Stimulated activated CD8-positive, alpha-beta memory T cell treated with anti-CD3 and anti-CD28 coated beads, Interleukin-15, amount 100 ng/mL, for 1 hour (primary cell): Measurements from ENCODE around the gene TMPRSS3.
"Not testable (repeated sequence)": the region's sequence is repeated elsewhere in the genome, so short reads cannot be mapped to it uniquely, and the experiment has no call there.

Source experiments
- DNase-seq: peaks from one replicate; pipeline ENCODE4 v3.0.0-alpha.2; 2020; ENCODE audit warnings: low read depth

TMPRSS3 gene

DNA sequence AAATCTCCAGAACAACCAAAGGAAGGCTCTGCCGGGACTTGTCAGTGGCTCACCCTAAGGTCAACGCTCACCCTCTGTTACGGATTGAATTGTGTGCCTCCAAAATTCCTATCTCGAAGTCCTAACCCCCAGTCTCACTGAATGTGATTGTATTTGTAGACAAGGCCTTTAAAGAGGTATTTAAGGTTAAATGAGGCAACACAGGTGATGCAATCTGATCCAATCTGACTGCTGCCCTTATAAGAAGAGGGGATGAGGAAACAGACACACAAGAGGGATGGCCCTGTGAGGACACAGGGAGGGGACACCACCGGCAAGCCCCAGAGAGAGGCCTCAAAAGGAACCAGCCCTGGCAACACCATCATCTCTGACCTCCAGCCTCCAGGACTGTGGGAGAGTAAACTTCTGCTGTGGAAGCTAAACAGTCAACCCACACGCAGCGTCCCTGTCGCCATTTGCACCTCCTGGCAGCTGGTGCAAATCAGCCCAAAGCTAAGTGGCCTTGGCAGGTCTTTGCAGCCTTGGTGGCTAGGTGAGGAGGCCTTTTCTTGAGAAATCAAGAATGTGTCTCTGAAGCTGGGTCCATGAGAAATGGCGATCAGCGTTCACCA lies 32.1 kb upstream of the TMPRSS3 start:
- DNase-seq: no peak

DNA sequence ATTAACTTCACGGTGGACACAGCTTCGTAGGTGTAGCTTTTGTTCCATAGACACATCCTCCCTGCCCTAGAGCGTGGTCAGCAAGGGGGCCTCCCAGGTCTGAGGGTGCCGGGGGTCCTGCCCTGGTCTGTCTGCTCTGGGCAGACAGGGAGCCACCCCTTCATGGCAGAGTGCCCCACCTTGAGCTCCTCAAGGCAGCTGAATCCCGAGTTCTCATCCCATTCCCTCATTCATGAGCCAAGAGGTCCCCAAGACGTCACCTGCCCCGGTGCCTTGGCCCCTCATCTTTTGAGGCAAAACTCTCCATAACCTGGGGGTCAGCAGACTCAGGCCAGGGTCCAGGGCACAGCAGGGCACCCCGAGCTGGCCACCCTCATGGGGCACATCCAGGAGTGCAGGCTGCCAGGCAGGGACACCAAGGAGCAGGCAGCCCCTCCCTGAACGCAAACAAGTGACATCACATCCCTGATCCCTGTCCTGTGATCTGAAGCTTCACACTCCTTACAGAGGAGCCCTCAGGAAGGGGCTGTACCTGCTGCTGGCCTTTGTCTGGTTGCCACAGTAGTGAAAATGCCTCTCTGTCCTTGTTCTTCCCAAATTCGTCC lies 31.1 kb upstream of the TMPRSS3 start:
- no peak for DNase-seq

DNA sequence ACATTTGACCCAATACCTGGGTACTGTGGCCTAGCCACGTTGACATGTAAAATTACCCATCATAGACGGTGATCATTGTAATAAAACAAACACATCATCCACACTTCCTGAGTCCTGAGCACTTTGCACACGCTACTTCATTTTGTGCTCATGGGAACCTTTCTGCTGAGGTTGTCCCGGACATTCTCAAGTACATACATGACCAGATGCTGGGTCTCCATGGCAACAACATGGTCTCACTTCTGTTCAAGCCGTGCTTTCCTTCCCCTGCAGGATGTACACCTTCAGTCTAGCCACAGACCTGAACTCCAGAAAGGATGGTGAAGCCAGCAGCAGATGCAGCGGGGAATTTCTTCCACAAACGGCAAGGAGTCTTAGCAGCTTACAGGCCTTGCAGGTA lies 30.6 kb upstream of the TMPRSS3 start:
- no peak for DNase-seq

DNA sequence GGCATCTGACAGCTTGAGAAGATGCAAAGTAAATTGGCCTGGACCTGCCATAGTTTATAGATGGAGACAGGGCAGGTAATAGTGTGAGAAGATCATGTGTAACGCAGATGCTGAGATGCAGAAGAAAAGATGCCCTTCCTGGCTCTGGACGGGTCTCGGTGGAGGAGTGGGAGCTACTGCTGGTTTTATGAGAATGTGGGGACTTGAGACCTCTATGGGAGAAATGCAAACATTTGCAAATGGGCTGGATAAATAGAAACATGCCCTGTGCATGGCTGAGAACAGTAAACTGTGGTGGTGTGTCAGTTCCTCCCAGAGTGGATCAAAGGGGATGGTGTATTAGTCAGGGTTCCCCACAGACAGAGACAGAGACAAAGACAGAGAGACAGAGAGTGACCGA lies 29.7 kb upstream of the TMPRSS3 start:
- DNase-seq: no peak

DNA sequence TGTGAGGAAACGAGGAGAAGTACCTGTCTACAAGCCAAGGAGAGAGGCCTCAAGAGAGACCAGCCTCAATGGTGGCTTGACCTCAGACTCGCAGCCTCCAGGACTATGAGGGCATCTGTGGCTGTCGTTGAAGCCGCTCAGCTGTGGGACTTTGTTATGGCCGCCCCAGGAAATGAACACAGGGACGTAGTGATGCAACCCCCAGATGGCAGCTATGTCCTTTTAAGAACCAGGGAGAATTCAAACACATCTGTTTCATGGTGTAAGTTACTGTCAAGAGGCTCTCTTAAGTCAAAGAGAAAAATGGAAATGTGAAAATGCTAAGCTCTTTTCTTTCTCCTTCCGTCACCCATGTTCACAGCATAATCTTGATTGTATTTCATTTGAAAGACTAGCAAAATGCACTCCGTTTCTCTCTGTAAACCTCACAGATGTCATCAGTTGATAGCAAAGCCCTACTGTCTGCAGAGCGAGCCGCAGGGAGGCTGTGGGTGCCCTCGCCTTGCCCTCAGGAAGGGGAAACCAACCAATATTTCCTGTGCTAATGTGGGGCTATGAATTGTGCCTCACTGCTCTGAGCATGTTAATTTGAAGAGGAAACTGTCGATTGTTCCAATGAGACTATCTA lies 29.2 kb upstream of the TMPRSS3 start:
- DNase-seq: peak; percentile 57

DNA sequence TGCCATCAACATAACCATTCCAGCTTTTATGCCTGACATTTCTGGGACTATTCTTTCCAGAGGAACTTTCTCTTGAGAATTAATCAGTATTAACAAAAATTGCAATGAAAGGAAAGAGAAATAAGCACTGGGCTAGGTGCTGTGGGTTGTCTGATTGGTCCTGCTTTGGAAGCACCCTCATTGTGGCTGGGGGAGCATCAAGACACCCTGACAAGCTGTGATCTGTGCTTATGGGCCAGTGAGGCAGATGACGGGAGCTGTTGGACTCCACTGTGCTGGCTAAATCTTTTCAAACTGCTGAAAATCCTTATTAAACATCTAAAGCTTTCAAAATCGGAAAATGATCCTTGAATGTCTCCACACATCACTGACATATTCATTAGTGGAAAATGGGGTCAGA lies 27.8 kb upstream of the TMPRSS3 start:
- no peak for DNase-seq

DNA sequence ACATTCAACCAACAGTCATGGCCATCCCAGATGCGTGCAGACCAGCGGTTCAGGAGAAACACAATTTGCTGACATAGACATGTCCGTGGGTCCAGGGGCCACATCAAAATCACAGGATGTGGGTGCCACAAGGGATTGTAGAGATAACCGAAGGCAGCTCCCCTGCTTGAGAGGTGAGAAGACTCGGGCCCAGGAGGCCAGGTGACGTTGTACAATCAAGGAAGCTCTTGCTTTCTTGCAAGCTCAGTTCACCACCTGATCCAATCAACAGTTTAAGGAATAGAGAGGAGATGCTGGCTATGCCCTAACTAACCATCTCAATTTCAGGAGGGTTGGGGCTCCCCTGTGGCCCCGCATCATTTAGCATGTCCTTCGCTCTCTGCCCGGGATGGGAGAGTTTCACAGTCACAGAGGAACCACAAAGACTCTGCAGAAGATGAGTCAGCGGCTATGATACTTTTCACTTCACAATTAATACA lies 27.4 kb upstream of the TMPRSS3 start:
- no peak for DNase-seq

DNA sequence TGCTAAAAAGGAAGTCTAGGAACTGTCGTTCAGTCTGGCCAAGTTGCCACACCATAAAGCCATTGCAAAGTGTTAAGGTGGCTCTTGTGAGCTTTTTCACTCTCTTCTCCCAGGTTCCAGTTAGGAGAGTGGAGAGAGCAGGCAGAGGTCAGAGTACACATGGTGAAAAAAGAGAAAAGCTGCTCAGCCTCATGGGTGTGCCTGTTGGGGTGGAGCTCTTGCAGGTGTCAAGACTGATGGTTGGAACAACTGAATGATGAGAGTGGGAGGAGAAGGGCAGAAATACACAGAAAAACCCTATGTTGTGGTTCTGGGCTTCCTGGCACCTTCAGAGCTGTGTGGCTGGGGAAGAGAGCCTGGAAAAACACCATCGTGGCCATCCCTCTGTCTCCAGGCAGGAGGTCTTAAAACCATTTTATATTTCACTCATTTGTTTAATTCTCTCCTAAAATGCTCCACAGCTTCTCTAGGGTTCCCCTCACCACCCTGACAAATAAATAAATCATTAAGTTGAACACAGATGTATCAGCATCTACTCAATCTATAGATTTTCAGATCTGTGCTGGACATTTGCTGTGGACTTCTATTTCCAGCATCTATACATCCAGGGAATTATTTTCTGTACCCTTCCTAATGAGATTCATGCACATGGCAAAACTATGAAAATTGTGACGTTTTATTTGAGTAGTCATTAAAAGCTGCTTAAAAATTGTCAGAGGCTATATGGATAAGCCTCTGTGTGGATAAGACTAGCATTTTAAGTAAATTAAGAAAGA lies 25.4 kb upstream of the TMPRSS3 start:
- DNase-seq: no peak

DNA sequence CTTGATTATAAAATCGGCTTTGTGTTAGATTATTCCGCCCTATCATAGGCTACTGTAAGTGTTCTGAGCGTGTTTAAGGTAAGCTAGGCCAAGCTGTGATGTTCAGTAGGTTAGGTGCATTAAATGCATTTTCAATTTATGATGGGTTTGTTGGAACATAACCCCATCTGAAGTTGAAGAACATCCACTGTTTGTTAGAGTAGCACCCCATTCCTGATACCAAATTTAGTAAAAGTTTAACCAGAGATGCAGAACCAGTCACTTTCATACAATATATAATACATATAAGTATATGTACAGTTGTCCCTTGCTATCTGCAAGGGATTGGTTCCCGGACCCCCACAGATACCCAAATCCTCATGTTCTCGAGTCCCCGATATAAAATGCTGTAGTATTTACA lies 24.0 kb upstream of the TMPRSS3 start:
- no peak for DNase-seq

DNA sequence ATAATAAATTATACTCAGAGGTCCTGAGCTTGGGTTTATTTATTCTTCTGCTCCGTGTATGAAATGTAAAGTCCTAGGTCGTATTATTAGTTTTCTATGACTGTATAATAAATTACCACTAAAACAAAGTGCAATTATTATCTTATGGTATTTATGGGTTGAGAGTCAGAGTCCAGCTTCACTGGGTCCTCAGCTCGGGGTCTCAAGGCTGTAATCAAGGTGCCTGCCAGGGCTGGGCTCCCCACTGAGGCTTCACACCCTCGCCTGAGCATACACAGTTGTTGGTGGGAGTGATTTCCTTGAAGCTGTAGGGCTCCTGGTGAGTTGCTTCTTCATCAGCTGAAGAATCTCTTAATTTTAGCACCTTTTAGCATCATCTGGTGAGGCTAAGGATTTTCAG lies 23.0 kb upstream of the TMPRSS3 start:
- DNase-seq: no peak

DNA sequence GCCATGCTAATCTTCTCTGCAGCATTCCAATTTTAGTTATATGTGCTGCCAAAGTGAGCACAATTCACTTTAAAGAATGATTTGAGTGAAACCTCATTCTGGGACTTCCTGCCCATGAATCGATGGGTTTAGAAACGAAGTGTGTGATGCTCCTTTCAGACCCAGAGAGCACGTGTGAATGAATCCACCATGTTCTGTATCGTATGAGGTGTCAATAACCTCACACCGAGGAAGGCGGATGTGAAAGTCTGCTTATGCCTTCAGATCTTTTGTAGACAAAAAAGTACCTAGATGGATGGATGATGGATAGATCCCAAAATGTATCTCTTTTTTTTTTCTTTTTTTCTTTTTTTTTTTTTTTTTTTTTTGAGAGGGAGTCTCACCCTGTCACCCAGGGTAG lies 21.7 kb upstream of the TMPRSS3 start:
- DNase-seq: no peak

DNA sequence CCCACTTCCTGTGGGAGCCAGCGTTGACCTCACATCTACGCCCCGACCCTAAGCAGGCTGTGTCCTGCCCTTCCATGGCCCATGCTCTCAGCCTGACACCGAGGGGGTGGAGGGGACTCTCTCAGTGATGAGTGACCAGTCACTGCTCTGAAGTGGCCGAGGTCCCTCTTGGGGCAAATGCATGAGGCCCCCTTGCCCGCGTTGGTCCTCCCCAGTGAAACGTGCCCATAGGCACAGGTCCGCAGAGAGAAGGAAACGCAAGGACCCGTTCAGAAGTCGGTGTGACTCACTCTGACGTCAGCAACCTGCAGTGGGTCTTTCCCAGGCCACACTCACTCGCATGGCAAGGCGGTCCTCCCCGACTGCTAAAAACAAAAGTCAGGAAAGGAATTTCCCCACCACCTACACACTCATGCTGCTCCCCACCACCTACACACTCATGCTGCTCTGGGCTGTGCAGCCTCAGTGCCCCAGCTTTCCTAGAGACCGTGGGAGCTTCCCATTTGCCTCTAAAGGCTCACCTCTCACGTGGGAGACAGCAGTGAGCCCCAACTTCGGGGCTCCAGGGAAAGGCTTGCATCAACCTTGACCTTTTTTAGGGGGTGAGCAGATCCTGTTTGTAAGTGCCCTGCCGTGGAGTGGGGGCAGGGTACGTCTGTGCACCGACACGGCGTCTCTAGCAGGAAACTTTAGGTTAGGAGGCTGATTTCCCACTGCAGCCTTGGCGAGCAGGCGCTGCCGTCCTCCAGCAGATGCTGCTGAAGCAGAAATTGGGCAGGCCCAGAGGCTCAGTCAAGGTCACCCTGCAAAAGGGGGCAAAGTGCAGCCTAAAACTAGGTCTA lies 19.3 kb upstream of the TMPRSS3 start:
- peak; percentile 75 for DNase-seq

DNA sequence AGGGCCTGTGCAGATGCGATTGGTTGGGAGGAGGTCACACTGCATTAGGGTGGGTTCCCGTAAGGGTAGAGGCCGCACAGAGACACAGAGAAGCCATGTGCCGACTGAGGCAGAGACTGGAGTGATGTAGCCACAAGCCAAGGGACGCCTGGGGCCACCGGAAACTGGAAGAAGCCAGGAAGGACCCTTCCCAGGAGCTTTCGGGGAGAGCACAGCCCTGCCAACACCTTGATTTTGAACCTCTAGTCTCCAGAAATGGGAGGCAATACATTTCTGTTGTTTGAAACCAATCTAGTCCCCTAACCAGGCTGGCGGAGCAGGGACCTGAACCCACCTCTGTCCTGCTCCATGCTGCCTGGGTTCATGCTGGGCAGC lies 18.7 kb upstream of the TMPRSS3 start:
- no peak for DNase-seq

DNA sequence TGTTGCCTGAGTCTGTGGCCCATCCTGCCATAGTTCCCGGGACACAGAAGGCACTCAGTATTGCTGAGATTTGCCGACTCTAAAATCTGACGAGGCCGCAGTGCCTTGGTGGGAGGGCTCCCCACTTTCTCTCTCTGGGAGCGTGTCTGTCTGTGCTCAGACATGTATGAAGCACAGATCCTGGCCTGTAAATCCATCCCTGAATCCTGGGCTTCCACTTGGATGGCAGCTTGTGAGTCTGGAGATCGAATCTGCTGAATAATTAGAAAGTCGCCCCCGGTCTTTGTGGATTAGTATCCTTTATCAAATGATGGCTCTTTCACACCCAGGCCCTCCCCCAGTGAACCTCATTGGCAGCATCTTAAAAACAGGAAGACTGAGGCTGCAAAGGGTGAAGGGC lies 18.2 kb upstream of the TMPRSS3 start:
- DNase-seq: no peak

DNA sequence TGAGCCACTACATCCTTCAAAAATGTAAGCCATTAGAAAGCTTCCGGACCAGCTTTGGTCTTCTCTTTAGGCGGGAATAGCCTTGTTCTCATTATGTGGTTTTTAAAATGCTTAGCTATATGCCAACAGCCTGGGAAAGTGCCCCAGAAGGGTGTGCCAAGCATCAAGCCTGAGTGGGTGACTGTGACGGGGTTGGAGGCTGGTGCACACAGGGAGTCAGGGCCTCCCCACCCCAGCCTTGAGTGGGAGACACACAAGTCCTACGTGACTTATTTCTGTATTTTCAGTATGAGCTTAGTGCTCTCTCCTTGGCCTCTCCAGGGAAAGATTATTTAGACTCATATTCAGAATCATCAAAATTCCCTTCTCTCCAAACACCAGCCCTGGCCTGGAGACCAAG lies 17.6 kb upstream of the TMPRSS3 start:
- no peak for DNase-seq

DNA sequence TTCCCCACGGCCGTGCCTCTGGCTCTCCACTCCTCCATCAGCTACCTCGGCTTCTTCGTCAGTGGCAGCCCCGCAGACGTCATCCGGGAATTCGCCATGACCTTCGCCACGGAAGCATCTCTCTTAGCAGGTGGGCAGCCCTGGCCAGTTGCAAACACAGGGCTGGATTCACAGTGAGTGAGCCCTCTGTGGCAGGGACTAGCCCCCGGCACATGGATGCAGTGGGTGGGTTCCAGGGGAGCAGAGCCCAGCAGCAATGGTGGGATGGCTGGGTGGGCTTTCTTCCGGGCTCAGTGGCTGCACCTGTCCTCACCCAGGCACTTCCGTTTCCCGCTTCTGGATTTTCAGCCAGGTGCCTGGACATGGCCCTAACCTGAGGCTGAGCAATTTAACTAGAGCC lies 17.2 kb upstream of the TMPRSS3 start:
- DNase-seq: no peak

DNA sequence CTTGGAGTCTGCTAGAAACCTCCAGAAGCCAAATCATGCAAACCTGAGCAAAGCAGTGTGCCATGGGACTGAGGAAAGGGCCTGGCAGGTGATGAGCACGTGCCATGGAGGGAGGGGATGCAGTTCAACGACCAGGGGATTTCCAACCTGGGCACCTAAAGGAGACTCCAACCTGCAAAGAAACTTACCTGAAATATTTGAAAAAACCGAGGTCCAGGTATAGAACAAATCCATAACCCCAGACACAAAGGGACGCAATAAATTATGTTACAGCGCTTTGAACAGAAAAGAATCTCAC lies 16.7 kb upstream of the TMPRSS3 start:
- DNase-seq: no peak

DNA sequence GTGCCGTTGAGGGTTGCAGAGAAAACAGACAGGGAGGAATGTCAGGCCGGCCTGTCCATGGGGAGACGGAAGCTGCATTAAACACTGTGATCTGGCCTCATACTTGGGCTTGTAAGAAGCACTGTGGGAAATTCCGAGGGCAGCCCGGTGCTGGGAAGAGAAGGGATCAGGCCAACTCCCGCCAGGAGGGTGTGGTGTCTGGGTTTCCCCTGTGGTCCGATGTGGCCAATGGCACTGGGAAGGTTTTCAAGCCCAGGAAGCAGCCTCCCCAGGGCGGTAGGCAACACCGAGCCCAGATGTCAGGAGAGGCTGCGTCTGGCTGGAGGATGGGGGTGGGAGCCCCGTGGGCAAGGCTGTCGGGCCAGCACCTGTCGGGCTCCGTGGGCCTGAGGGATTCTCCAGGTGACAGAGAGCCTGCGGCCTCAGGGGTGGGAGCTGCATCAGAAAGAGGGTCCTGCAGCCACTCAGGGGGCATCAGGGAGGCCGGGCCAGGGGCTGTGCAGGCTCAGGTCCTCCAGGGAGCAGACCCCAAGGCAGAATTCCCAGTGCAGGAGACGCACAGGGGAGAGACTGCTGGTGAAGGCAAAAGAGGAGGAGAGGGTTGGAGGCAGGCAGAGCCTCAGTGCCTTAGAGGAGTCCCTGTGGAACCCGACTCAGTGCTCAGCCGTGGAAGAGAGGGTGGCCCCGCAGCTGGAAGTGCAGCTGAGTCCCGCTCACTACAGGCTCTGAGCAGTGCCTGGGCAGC lies 16.2 kb upstream of the TMPRSS3 start:
- DNase-seq: no peak

DNA sequence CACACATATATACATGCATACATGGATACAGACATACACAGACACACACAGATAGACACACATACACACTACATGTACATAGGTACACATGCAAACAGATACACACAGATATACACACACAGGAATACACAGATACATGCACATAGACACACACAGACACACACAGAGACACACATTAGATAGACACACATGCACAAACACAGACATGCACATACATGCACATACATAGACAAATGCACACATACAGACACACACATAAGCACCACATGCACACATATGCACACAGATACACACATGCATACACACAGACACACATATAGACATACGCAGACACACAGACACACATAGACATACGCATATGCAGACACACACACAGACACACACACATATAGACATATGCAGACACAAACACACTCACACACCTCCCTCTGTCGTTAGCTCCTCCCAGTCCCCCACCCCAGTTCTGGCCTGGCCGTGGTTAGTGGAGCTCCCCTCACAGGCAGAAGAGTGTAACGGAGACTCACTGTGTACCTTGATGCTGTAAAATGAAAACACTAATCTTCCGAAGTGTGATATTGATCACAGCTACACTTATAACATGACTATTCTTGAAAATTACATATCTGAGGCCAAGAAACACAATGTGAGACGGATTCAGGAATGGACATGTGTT lies 15.5 kb upstream of the TMPRSS3 start:
- no peak for DNase-seq

DNA sequence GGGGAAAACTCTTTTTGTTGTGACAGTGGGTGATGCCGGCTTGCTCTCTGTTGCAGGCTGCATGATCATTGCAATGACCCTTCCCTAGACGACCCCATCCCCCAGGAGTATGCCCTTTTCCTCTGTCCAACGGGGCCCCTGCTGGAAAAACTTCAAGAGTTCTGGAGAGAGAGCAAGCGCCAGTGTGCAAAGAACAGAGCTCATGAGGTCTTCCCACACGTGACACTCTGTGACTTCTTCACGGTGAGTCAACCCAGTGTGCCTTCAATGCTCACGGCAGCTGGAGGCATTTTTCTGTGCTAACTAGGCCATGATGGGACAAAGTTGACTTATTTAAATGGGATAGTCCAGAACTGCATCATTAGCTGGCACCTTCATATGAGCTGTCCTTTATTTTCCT lies 13.5 kb upstream of the TMPRSS3 start:
- DNase-seq: no peak

DNA sequence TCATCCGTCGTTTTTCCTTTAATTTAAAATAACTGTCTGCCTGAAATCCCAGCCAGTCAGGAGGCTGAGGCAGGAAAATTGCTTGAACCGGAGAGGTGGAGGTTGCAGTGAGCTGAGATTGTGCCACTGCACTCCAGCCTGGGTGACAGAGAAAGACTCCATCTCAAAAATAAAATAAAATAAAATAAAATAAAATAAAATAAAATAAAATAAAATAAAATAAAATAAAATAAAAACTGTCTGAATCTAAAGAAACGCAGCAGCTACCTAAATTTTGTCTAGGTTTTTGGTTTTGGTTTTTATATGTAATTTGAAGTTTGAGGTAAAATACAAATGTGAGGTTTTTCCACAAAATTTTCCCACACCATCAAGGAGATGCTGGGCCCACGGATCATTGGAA lies 12.9 kb upstream of the TMPRSS3 start:
- not testable (repeated sequence) for DNase-seq
